ENCODE measurements around the gene RECQL5.
"Not testable (repeated sequence)": the region's sequence is repeated elsewhere in the genome, so short reads cannot be mapped to it uniquely, and the experiment has no call there.

Gene RECQL5

GRCh38 chr17:75592348-75593020, 74.5 kb downstream of the RECQL5 start:
- DNase-seq (ENCODE audit: low read depth) = no peak

GRCh38 chr17:75591722-75592302, 75.1 kb downstream of the RECQL5 start:
- no peak for DNase-seq (ENCODE audit: low read depth)

DNA sequence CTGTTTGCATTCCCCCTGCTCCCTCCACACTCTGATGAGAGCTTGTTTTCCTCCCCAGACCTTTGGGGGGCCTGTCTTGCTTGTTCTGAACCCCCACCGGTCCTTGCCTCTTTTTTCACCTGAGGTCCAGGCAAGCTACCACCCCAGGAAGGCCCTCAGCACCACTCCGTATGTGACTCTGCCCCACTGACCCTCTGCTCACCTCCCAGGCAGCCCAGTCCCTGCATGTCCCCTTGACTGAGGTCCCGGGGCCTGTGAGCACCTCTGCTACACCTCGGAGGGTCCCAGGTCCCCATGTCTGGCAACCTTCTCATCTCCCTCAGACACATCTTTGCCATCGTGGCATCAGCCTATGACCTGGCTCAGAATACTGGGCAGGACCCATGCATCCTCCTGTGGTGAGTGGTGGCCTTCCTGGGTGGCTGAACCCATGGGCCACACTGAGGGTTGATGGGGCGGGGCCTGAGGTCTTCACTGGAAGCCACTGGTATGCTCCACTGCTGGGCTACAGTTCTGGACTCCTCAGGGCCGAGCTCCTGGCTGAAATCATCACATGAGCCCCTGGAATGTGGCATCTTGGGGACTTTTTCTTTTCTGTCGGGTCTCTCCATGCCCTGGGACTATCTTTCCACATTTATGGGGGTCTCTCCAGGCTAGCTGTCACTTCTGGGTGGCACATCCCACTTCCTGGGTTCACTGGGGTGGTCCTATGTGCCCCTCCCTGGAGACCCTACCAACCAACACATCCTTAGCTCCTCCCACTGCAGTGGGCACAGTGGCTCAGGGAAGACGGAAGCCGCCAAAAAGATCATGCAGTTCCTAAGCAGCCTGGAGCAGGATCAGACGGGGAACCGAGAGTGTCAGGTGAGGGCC, 75.9 kb downstream of the RECQL5 start:
- DNase-seq (ENCODE audit: low read depth) = no peak

DNA sequence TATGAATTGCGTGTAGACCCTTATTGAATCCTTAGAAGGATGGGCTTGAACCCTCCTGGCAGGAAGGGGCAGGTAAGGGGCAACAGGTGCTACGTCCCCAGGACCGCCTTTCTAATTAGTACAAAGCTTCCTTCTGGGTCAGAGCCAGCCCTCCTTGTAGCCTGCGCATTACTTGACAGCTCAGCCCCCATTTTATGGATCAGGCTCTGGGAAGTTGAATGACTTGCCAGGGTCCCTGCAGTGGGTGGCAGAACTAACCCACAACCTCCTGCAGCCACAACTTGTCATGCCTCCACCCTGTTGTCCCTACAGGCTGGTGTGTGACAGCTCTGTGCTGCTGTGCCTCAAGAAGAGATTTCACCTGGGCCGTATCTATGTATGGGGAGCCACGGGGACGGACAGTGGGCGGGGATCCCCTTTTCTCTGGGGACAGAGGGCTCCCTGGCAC, 76.6 kb downstream of the RECQL5 start:
- DNase-seq (ENCODE audit: low read depth) = no peak

DNA sequence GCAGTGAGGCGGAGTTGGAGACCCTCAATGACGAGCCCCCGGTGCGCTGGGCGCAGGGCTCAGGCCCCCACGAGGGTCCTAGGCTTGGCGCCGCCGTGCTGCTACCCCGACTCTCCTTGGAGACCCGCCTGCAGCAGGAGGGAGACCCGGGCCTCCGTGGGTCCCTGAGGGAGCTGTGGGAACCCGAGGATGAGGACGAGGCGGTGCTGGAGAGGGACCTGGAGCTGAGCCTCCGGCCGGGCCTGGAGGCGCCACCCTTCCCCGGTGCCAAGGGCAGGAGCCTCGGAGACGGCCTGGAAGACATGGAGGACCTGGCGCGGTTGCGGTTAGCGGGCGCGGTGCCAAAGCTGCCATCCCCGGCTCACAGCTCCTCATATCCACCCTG, 77.0 kb downstream of the RECQL5 start:
- DNase-seq (ENCODE audit: low read depth) = no peak

DNA sequence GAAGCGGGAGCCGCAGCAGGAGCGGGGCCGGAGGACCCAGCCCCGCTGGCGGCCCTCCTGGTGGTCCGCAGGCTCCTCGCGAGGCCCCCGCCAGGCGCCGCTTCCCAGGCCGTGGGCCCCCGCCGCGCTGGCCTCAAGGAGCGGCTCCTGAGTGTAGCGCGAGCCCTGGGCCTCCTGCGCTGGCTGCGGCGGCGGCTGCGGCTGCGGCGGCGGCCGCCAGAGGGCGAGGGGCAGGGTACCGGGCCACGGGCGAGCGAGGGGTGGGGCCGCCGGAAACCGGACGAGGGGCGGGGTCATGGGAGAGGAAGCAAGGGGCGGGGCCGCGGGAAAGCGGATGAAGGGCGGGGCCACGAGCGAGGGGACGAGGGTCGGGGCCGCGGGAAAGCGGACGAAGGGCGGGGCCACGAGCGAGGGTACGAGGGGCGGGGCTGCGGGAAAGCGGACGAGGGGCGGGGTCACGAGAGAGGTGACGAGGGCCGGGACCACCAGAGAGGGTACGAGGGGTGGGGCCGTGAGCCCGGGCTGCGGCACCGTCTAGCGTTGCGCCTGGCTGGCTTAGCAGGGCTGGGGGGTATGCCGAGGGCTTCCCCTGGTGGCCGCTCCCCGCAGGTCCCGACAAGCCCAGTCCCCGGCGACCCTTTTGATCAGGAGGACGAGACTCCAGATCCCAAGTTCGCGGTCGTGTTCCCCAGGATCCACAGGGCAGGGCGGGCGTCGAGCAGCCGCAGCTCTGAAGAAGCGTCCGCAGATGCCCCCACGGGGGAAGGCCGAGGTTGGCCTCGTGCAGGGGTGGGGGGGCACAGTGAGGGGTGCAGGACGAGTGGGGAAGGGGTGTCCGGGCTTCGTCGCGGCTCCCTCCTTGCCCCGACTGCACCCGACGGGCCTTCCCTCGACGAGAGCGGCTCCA, 77.7 kb downstream of the RECQL5 start:
- peak; percentile 8 for DNase-seq (ENCODE audit: low read depth)

DNA sequence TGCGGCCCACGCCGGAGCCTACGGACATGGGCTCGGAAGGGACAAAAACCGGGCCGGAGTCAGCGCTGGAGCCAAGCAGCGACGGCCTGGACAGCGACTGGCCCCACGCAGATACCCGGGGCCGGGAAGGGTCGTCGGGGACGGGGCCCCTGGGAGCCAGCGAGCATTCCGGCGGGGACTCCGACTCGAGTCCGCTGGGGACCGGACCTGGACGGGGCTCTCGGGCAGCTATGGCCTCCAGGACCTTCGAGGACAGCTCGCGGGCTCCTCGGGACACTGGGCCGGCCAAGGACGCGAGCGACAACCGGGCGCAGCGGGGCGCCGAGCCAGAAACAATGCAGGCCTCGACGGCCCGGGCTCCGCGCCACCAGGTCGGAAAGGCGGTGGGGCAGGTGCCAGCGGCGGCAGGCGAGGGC, 78.3 kb downstream of the RECQL5 start:
- DNase-seq (ENCODE audit: low read depth) = no peak

DNA sequence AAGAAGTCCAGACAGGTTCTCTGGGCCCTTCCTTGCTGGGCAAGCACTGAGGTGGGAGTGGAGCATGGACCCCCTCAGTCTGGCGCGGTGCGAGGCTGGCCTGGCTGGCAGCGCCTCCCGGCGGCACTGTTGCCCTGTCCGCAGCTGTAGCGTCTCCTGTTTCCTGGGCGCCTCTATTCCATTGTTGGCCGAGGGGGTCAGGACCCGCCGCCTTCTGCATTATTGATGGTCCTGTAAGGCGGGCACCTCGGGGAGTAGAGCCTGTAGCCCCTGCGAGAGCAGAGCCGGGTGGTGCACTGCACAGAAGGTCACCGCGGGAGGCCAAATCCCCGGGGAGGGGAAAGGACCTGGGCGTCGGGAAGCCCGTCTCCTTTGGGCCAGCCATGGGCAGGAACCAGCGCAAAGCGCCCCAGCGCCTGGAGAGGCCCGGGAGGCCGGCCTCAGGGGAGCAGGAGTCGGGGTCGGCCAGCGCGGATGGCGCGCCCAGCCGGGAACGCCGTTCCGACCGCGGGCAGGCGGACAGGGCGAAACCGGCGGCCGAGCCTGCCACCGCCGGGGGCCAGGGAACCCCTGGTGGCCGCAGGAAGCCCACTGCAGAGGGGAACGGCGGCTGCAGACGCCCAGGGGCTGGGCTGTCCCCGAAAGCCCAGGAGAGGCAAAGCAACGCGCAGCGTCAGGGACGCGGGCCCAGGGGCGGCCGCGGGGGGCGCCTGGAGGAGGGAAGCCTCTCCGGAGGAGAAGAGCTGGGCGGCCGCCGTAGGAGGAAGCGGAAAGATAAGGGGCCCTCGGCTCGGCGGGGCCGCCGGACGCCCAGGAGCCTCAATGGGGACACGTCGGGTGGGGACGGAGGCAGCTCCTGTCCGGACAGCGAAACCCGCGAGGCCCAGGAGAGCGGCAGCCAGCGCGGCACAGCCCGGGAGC, 79.0 kb downstream of the RECQL5 start, which contains the start of gene MYO15B:
Gene MYO15B, plus strand, starts transcription at position 126 of the 921 bp plus-strand sequence. Its CDS starts 258 bp downstream, at position 384.
- no peak for DNase-seq (ENCODE audit: low read depth)

GRCh38 chr17:75584849-75585175, 82.1 kb downstream of the RECQL5 start:
- no peak for DNase-seq (ENCODE audit: low read depth)

DNA sequence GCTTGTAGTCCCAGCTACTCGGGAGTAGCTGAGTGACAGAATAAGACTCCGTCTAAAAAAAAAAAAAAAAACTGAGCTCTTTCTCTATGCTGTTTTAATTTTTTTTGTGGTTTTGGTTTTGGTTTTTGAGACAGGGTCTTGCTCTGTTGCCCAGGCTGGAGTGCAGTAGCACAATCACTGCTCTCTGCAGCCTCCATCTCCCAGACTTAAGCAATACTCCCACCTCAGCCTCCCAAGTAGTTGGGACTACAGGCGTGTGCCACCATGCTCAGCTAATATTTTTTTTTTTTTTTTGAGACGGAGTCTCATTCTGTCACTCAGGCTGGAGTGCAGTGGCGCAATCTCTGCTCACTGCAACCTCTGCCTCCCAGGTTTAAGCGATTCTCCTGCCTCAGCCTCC, 83.8 kb downstream of the RECQL5 start:
- not testable (repeated sequence) for DNase-seq (ENCODE audit: low read depth)

- DNase-seq (ENCODE audit: low read depth) = not testable (repeated sequence)
Measured at GRCh38 chr17:75581121-75581725, 85.7 kb downstream of the RECQL5 start.
